Raji (cell line): Measurements from ENCODE around the gene CDK18.

Experiments
- POLR2A ChIP-seq: IDR thresholded peaks from 2 replicates; pipeline ENCODE4 v1.6.1; 2011; ENCODE audit warnings: low read depth, low read length, control low read depth; ENCODE audit not compliant: insufficient read depth

CDK18 gene

DNA sequence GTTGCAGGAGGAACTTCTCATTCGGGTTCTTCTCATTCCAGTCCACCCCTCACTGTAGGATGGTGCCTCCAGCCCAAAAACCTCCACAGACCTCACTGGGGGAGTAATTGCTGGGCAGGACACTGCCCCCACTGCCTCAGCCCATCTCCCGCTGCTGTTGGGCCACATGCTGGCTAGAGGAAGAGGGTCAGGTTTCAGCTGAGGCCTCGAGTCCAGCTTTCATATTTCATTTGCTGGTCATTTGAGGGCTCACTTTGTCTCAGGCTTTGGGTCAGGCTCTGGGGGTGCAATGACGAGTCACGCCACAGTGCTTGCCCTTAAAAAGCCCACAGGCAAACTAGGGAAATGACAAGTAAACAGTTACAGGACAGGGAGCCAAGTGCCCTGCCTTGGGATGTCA is 9.3 kb downstream of the CDK18 start:
- TF ChIP-seq POLR2A: no peak

DNA sequence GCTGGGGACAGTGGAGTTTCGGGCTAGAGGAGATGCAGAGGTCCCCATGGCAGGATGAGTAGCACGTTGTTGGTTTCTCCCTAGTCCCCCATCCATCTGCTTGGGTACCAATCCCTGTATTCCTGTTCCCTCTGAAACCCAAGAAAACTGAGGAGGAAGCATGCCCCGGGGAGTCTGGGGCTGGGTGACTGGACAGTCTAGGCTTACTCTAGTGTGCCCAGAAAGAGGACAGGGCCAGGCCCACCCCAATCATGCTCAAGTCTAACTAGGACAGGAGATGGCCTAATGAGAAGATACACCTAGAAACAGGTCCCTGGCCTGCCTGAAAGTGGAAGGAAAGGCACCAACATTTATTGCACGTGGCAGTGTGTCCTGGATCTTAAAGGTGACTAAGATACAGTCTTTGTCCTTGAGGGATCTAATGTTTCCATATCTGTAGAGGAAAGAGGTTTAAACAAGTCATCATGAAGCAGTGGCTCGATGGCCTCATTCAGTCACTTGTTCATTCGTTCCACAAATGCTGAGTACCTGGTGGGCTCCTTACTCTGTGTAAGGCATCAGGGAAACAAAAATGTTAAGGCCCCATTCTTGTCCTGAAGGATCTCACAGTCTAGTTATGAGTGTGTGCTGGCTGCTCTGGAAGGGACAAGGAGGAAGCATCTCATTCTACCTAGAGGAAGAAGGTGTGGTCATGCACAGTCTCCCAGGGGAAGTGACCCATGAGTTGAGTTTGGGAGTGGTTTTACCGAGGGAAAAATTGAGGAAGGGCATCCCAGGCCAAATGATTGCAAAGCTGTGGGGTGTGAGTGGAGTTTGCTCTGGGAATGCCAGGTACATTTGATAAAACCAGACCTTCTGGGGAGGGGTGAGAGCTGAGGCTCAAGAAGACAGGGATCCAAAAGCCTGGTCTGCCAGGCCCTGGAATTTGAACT is 10.0 kb downstream of the CDK18 start:
- TF ChIP-seq POLR2A: no peak

DNA sequence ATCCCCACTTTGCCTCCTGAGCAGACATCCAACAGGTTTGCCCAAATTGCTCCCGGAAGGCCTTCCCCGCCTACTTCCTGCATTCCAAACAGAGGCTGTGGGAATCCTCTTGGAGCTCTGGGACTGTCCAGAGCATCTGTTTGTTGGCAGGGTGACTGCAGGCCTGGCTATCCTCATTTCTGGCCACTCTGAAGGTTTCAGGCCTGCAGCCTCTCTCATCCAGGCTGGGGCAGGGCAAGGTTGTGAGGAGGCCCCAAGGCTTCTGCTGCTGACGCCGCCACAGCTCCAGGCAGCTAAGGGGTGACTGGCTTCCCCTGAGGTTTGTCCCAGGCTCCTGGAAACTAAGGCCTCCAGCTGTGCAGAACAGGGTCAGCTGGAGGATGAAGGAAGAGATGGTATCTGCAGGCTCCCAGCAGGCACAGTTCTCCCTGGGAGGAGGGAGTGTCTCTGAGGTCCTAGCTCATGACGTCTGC is 11.3 kb downstream of the CDK18 start:
- no peak for TF ChIP-seq POLR2A

DNA sequence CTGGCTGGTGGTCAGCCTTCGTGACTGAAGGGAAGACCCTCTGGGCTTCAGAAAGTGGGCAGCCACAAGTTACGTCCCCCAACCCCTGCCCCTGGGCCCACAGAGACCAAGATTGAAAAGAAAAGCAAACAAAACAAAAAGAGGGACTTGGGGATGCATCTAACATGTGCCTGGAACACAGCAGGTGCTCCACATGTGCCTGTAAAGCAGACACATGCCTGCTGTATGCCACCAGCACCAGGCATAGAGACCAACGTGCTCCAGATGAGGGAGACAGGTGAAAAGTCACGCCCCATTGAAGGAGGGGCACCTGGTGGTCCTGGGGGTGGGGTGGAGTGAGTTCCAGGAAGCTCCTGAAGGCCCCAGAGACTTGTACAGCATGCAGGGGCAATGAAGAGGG is 11.9 kb downstream of the CDK18 start:
- TF ChIP-seq POLR2A: no peak

DNA sequence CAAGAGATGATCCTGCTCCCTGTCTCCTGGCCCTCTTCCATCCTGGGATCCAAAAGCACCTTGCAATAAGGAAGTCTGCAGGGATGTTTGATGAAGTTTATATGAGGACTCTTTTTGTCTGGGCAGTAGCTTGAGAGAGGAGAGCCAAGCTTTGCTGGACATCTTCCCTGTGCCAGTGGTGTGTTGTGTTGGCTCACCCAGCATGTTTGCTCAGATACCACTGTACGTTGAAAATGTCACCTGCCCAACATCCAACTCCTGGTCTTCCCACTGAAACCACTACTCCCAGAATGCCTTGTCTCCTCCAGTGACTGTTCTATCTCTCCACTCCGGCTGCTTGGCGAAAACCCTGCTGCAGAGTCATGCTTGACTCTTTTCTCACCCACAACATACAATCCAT is 12.8 kb downstream of the CDK18 start:
- no peak for TF ChIP-seq POLR2A

DNA sequence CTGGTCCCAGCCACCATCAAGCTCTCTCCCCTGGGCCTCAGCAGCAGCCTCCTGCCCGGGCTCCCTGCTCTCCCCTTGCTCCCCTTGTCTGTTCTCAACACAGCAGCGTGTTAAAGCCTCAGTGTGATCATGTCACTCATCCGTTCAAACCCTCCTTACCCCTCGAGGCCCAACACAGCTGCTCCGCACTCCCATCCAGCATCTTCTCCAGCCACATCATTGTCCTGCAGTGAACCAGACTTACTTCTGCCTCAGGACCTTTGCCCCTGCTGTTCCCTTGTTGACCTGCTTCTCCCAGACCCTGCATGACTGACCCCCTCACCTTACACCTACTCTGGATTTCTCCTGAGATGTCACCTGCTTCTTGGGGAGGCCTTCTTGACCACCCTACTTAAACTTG is 13.3 kb downstream of the CDK18 start:
- TF ChIP-seq POLR2A: no peak

DNA sequence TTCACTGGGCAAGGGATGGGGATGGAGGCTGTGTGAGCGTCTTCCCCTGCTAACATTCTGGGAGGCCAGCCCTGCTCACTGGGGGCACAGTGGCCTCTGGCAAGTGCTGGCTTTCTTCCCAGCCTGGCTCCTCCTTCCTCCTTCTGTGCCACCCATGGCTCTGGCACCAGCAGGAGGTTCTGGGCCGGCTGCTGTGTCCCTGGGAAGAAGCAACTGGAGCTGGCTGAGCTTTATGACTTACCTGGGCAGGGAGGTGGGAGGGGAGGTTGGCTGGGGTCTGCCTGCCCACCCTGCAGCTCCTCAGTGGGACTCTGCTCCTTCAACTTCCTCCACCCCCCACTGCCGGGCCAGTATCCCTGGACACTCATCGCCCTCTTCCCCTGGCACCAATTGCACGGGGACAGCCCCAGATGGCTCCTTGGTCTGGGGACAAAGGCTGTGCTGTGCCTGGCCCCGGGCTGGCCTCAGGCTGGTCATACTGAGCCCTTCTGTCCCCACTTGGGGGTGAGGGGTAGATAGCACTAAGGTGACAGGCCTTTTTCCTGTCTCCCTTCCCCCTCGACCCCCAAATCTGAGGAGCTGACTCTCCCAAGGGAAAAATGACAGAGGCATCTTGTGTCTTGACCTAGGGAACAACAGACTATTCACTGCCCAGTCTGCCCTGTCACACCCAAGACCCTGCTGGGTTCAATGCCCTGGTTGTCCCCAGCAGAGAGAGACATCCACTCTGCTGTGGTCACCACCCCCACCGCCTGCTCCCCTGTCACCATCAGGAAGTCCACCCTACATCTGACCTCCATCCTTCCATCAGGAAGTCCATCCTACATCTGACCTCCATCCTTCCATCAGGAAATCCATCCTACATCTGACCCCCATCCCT is 14.4 kb downstream of the CDK18 start:
- no peak for TF ChIP-seq POLR2A

DNA sequence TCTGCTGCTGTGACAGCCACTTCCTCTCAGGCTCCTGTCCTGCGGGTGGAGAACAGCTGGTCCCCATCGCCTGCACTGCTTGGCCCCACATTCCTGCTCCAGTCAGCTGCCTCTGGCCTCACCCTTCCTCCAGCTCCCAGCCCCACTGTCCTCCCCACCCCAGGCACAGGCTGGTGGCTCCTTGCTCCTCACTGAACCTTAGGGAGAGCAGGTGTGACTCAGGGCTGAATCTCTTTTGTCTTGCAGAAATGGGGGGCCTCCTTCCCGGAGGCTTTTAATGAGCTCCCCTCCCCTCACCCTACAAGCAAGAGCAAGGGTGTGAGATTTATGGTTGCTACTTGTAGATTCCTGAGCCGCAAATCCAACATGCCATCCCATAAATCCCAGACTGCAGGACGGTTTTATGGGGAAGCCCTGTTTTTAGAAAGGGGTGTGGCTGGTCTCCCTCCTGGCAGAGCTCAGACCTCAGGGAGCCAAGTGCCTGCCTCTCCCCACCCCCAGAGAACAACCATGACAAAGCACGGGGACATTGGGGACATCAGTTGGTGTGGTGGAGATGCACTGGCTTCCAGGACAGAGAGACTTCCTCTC is 15.2 kb downstream of the CDK18 start:
- TF ChIP-seq POLR2A: no peak

DNA sequence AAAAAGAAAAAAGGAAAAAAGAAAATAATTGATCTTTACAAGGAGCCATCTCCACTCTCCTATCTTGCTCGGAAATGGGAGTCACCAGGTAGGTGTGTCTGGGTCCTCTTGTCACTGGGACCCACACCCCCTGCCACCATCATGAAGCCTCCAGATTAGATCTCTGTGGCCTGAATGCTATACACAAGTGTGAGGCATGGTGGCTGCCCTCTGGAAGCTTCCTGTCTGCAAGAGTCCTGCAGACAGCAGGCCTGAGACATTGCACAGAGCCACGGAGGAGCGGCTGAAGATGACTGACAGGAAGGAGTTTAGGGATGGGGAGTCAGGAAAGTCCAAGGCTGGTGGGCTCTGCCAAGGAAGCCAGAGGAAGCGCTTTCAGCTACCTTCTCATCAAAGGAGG is 16.2 kb downstream of the CDK18 start:
- no peak for TF ChIP-seq POLR2A

DNA sequence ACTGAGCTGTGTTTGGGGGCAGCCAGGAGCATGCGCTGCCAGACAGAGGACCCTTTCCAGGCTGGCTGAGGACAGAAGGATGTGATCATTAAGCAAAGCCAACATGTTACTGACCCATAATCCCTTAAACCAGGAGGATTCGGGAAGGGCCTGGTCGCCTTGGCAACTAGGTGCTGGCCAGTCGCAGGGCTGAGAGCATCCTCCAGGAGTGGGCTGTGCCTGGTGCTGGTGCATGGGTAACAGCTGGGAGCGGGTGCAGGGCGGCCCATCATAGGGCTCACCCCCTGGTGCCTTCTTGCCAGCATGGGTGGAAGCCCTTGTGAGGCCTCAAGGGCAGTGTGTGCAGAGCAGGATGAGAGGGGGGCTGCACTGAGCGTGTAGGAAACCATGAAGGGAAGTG is 17.2 kb downstream of the CDK18 start:
- TF ChIP-seq POLR2A: no peak

DNA sequence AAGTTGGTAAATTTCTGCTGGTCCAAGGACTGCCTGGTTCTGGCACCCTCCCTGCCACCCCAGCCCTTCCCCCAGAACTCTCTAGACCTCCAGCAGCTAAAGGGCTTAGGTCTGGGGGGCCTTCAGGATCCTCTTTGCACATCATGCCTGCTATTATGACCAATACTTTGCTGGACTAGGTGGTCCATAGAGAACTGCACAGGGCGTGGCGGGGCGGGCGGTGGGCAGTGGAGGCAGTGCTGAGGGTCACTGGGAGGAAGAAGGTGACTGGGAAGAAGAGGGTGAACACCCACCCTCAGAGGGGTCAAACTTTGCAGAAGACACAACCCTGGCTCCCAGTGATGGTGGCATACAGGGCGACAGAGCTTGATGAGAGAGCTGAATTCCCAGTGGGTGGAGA is 18.2 kb downstream of the CDK18 start:
- TF ChIP-seq POLR2A: no peak

DNA sequence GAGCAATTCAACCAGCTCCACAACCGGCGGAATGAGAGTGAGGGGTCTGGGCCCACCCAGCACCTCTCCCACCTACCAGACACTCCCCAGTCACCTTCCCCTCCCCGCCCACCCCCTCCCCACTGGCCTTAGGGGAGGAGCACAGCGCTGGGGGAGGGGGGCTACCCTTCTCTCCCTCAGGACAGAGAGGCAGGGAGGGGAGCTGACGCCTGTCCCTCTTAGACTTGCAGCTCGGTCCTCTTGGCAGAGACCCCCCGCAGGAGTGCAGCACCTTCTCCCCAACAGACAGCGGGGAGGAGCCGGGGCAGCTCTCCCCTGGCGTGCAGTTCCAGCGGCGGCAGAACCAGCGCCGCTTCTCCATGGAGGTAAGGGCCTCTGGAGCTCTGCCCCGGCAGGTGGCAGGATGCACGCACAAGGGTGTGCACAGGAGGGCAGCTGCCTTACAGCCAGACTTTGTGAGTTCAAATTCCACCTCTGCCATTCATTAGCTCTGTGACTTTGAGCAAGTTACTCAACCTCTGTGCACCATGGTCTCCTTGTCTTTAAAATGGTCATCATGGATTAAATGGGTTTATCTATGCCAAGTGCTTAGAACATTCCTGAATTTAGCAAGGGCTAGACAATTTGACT is 18.9 kb downstream of the CDK18 start:
- no peak for TF ChIP-seq POLR2A

DNA sequence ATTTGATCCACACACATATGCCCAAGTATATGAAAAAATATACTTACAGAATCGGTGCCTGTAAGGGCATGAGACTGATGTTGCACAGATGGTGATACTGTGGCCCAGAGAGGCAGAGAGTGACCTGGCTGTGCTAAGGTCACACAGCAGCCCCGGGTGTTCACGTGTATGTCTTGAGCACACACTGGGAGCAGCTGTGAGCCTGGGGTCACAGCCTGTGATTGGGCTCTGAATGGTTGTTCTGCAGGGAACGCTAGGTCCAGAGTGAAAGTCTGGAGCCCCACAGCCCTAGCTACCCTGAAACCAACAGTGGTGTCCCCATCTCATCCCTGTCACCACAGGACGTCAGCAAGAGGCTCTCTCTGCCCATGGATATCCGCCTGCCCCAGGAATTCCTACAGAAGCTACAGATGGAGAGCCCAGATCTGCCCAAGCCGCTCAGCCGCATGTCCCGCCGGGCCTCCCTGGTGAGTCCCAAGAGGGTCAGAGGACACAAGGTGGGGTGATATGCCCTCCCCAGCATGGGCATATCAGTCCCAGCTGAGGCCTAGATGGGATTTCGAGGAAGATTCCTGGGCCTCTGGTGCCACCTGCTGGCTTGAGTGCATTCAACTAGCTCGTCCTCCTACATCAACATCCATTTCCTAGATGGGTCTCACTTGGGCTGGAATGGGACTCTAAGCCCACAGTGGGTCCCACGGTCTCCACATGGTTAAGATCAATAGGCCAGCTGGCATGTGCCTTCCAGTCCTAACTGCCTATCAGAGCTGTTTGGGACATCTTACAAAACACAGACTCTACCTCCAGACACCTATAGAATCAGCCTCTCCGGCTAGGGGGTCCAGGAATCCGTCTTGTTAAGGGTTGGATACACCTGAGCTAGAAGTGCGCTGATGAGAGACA is 19.7 kb downstream of the CDK18 start:
- no peak for TF ChIP-seq POLR2A

DNA sequence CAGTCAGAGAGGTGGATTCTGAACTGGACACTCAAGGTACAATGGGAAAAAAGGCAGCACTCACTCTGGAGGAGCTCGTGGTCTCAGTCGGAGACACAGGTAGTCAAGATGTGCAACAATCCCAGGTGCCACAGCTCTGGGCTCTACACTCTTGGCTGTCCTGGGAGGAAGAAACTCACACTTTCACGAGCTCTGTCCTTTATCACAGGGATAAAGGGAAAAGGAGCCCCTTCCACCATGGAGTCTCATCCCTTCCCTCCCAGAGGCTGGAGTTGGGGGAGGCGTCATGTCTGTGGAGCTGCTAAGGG is 20.3 kb downstream of the CDK18 start:
- no peak for TF ChIP-seq POLR2A

DNA sequence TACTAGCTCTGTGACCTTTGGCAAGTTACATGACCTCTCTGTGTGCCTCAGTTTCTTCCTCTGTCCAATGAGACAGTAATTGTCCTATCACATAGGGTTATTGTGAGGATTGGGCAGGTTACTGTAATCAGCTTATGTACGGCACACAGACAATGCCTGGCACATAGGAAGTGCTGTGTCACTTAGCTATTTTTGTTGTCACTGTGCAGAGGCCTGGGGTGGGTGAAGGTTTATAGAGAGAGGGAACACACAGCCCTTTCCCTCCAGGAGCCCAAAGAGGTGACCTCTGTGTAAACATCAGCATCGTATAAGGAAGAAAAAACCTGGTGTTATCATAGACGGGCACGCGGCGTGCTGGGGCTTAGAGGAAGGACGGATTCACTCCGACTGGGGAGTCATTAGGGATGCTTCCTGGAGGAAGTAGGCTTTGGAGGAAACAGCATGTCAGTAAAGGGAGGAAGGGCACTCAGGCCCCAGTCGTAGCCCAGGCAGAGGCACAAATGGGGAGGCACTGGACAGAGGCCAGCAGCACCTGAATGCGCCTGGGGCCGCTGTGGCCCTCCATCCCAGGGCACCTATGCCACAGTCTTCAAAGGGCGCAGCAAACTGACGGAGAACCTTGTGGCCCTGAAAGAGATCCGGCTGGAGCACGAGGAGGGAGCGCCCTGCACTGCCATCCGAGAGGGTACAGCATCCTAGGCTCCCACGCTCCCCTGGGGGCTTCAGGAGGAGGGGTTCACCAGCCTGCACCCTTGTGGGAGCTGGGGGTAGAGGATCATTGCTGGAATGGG is 21.2 kb downstream of the CDK18 start:
- TF ChIP-seq POLR2A: no peak
